Right kidney (tissue), 1 donor: ENCODE measurements around the gene SLC6A8.
"Not testable (repeated sequence)": the region's sequence is repeated elsewhere in the genome, so short reads cannot be mapped to it uniquely, and the experiment has no call there.

ENCODE experiments used
- DNase-seq: peaks from one replicate; pipeline ENCODE4 v3.0.0-alpha.2; 2016

Gene SLC6A8

DNA sequence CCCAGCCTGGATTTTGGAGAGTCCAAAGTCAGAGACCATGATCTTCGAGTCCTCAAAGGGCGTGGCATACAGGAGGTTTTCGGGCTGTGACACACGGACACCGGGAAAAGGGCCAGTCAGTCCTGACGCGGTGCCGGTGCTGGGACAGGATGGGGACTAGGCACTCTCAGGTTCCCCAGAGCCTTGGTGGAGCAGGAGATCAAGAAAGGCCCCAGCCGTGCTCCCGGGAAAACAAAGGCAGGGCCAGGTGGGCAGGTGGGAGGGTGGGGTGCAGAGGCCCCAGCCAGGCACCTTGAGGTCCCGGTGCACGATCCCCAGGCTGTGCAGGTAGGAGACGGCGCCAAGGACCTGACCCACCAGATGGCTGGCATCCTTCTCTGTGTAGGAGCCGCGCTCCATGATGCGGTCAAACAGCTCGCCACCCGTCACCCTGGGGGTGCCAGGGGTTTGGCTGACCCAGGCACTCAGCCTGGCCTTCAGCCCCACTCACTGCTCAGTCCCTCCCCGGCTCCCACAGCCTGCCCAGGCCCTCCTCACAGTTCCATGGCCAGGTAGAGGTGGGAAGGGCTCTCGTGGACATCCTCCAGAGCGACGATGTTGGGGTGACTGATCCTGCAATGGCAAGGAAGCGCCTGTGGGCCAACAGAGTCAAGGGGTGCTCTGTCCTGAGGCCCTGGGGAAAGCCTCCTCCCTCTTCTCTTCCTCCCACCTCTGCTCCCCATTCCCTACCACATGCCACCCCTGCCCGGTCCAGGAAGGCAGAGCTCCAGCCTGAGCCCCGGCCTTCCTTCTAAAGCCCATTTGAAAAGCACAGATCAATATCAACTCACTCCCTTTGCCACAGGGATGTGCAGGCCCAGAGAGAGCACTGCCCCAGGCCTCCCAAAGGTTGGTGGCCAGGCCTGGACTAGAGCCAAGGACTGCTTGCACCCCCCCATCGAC lies 15.9 kb upstream of the SLC6A8 start:
- DNase-seq = no peak

- no peak for DNase-seq
Measured at GRCh38 chrX:153672531-153673427, 14.9 kb upstream of the SLC6A8 start.

GRCh38 chrX:153673428-153674218 lies 14.1 kb upstream of the SLC6A8 start, which contains the start of gene PNCK:
Gene PNCK, minus strand, starts transcription at chrX:153673813. Its CDS starts 737 bp downstream, at chrX:153673076.
- no peak for DNase-seq

DNA sequence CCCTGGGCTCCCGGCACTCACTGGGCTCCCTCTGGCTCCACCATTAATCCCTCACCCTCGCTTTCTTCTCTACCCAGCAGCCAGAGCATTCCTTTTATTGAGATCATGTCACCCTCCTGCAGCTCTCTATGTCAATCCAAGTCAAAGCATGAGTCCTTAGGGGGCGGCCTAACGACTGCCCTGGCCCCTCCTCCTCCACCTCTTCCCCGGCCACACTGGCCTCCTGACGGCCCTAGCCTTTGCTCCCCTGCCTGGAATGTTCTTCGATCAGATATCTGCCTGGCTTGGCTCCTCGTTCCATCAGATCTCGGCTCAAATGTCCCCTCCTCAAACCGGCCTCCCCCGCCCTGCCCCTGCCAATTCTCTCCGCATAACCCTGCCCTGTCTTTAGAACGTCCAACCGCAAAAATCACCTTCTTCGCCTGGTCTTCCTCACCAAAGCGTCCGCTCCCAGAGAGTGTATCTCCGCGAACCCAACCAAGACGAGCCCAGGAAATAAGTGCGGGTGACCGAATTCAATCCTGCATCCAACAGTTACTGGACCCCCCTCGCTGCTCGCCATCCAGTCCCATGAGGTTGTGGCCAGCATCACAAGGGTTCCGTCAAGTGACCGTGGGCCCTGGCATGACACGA lies 13.4 kb upstream of the SLC6A8 start:
- DNase-seq = no peak

GRCh38 chrX:153681175-153681574 lies 6.6 kb upstream of the SLC6A8 start:
- no peak for DNase-seq

DNA sequence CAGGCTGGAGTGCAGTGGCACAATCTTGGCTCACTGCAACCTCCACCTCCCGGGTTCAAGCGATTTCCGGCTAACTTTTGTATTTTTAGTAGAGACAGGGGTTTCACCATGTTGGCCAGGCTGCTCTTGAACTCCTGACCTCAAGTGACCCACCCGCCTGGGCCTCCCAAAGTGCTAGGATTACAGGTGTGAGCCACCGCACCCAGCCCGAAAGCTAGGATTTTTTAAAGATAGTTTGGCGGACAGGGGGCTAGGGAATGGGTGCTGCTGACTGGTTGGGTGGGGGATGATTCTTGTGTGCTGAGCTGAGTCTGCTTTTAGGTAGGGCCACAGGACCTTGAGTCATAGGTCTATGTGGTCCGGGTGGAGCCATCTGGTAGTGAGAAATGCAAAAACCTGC lies 4.2 kb upstream of the SLC6A8 start:
- not testable (repeated sequence) for DNase-seq

- no peak for DNase-seq
Measured at GRCh38 chrX:153684467-153685155, 3.1 kb upstream of the SLC6A8 start.

DNA sequence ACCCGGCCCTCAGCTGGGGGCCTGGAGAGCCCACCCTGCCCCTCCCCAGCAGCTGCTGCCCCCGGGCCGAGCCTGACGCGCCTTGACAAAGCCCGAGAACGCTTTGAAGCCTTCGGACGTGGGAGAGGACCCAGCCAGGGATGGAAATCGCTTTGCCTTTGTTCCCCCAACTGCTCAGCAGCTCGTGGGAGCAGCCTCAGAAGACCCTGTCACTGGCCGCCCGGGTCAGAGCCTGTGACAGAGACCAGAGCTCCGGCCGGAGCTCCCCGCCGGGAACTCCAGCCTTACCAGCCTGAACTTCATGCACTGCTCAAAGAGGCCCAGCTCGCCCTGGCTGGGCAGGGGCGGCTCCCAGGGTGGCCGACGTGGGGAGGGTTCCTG lies 2.6 kb upstream of the SLC6A8 start:
- DNase-seq = no peak

DNA sequence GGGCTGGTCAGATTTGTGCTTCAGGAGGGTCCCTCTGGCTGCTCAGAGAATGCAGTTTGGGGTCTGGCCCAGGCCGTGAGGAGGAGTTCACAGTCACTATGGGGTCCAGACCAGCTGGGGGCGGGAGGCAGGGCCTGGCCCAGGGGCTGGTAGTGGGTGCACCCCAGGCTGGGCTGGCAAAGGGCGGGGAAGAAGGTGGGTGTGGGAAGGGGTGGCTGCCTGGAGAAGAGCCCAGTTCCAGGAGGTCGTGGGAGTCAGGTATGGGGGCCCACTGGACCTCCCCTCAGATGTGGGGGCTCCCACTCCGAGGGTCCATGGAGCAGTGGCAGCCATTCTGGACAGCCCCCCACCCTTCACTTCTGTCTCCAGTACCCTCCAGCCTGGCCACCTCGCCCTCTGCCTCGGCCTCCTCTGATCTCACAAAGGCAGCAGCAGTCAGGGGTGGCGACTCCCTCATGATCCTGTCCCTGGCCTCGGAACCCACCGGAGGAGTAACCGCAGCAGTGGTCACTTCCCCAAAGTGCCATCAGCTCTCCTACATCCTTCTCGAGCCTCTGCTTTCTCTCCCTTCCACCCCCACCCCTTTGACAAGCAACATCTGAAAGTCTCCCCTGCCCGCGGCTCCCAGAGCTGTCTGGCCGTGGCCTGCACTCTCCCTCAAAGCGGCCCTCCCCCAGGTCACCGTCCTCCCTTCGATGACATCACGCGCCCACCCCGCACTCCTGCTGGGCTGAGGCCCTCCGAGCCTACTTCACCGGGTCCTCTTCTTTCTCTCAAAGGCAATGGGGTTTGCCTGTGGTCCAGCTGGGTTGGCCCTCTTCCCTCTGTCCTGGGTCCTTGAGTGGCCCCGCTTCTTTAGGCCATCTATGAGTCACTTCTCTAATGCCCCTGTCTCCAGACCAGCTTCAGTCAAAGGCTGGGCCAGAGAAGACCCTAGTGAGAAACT lies 1.7 kb upstream of the SLC6A8 start:
- DNase-seq = peak; percentile 48

DNA sequence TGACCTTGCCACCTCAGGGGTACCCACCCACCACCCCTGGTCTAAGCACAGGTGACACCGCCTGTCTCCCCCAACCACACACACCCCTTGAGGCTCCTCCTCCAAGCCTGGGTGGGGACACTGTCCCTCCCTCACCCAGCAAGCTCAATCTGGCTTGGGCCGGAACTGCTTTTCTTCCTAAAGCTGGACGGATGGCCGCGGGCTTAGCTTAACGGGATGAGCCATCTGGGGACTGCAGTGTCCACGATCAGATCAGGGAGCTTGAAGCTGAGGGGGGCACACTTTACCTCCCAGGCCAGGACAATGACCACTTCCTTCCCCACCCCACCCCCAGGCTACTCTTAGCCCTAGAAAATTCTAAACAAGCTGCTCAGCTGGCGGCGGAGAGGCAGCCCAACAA lies 1.0 kb upstream of the SLC6A8 start:
- no peak for DNase-seq

- DNase-seq = no peak
Measured at GRCh38 chrX:153688071-153688470, 345 bp downstream of the SLC6A8 start.

DNA sequence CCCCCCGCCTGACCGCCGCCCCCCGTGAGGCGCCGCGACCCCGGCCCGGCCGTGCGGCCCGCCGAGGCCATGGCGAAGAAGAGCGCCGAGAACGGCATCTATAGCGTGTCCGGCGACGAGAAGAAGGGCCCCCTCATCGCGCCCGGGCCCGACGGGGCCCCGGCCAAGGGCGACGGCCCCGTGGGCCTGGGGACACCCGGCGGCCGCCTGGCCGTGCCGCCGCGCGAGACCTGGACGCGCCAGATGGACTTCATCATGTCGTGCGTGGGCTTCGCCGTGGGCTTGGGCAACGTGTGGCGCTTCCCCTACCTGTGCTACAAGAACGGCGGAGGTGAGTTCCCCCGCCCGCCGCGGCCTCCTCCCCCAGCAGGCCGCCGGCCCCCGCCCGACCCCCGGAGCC lies 780 bp downstream of the SLC6A8 start:
- no peak for DNase-seq

DNA sequence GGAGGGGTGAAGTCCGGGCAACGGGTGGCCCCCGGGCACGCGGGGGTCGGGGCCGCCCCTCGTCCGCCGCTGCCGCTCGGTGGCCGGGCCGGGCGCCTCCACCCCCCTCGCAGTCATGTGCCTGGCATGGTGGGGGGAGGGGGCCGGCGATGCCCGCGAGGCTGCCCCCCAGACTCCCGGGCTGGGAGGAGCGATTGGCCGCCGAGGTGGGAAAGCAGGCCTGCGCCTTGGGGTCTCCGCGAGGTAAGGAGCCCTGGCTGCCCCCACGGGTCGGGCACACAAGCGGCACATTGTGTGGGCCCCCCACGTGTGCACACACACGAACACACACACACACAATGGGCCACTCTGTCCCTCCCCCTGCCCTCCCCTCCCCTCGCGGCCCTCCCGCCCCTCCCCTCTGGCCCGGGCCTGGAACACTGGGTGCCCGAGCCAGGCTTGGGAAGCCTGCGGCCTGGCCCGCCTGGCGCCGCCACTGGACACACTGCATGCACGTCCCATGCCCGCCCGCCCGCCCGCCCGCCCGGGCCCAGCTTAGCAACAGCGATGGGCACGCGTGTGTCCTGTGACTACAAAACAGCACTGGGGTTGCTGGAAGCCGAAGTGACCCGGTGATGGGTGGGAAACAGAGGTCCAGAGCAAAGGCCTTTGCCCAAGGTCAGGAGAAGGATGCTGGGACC lies 1.3 kb downstream of the SLC6A8 start:
- no peak for DNase-seq

DNA sequence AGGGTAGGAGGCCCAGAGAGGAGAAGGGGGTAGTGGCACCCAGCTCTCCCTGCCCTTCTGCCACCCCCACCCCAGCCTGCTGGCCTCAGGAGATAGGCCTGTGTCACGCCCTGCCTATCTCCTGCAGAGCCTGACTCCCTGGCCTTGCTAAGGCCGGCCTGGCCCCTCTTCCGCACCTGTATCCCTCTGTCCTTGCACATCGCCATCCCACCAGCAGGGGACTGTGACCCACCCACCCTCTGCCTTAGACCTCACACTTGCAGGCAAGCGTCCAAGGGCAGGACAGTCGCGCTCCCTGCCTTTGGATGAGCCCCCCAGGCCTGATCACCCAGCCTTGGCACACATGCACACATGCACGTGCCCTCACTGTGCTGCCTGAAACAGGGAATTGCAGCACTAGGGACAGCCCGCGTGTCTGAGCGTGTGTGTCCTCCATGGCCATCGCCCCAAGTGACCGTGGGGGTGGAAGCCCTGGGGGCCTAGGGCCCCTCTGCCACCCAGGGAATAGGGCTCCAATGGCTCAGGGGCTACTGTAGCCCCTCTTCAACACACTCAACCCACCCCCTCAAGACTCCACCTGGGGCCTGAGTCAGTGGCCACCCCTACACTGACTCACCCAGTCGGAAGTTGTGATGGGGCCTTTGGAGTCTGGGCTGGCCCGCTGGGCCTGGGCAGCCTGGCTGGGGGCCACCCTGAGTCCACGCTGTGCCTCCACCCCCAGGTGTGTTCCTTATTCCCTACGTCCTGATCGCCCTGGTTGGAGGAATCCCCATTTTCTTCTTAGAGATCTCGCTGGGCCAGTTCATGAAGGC lies 2.1 kb downstream of the SLC6A8 start:
- no peak for DNase-seq

- no peak for DNase-seq
Measured at GRCh38 chrX:153690466-153690865, 2.7 kb downstream of the SLC6A8 start.

- not testable (repeated sequence) for DNase-seq
Measured at GRCh38 chrX:153691032-153691827, 3.5 kb downstream of the SLC6A8 start.

DNA sequence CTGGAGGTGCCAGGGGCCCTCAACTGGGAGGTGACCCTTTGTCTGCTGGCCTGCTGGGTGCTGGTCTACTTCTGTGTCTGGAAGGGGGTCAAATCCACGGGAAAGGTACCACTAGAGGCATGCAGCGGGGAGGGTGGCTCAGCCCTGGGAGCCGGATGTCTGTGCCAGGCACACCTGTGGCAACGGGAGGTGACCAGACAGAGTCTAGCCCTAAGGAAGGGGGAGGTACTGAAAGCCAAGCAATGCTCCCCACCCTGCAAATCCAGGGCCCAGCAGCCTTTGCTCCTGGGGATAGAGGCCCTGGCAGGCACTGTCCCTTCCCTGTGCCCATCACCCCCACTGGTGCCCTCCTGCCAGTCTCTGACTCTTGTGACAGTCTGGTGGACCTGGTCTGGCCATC lies 4.3 kb downstream of the SLC6A8 start:
- DNase-seq = no peak
